Hippocampal formation (tissue), 2 donors: ENCODE data around the gene IGF2R.
"Not testable (repeated sequence)": the region's sequence is repeated elsewhere in the genome, so short reads cannot be mapped to it uniquely, and the experiment has no call there.

Source experiments
- DNase-seq, 2 donors: peaks; one replicate each; lab custom pipeline; 2025; lab: John Stamatoyannopoulos, UW

IGF2R gene

GRCh38 chr6:160138839-160139419, 170.0 kb downstream of the IGF2R start:
- no peak for DNase-seq

- no peak for DNase-seq
Measured at GRCh38 chr6:160139420-160139851, 170.6 kb downstream of the IGF2R start.

- DNase-seq, result not testable (repeated sequence)
Measured at GRCh38 chr6:160140493-160140892, 171.6 kb downstream of the IGF2R start.

- no peak for DNase-seq
Measured at GRCh38 chr6:160141001-160141726, 172.3 kb downstream of the IGF2R start.

- no peak for DNase-seq
Measured at GRCh38 chr6:160142115-160142715, 173.3 kb downstream of the IGF2R start.

GRCh38 chr6:160146454-160147145, 177.7 kb downstream of the IGF2R start:
- no peak for DNase-seq

GRCh38 chr6:160147146-160147536, 178.3 kb downstream of the IGF2R start:
- DNase-seq, result no peak

GRCh38 chr6:160154471-160154870, 185.6 kb downstream of the IGF2R start:
- DNase-seq, result no peak

- no peak for DNase-seq
Measured at GRCh38 chr6:160156842-160157241, 188.0 kb downstream of the IGF2R start.

- DNase-seq, result no peak
Measured at GRCh38 chr6:160160450-160160849, 191.6 kb downstream of the IGF2R start.
